ENCODE measurements around the gene CCDC33.
"Not testable (repeated sequence)": the region's sequence is repeated elsewhere in the genome, so short reads cannot be mapped to it uniquely, and the experiment has no call there.

The CCDC33 gene

GRCh38 chr15:74334127-74334526 is 98.0 kb downstream of the CCDC33 start:
- no peak for DNase-seq (ENCODE audit: low read depth)

- no peak for DNase-seq (ENCODE audit: low read depth)
These were observed 99.3 kb downstream of the CCDC33 start for GRCh38 chr15:74335396-74335795.

GRCh38 chr15:74336061-74337005 is 100.2 kb downstream of the CCDC33 start:
- no peak for DNase-seq (ENCODE audit: low read depth)

- DNase-seq (ENCODE audit: low read depth) = no peak
These were observed 101.0 kb downstream of the CCDC33 start for GRCh38 chr15:74337146-74337545.

GRCh38 chr15:74337607-74338211 is 101.6 kb downstream of the CCDC33 start:
- DNase-seq (ENCODE audit: low read depth) = no peak

- no peak for DNase-seq (ENCODE audit: low read depth)
These were observed 102.5 kb downstream of the CCDC33 start for GRCh38 chr15:74338676-74339075.

GRCh38 chr15:74339371-74339770 is 103.2 kb downstream of the CCDC33 start:
- DNase-seq (ENCODE audit: low read depth) = no peak

GRCh38 chr15:74340150-74340549 is 104.0 kb downstream of the CCDC33 start:
- DNase-seq (ENCODE audit: low read depth) = no peak

GRCh38 chr15:74343127-74343796 is 107.1 kb downstream of the CCDC33 start:
- no peak for DNase-seq (ENCODE audit: low read depth)

- no peak for DNase-seq (ENCODE audit: low read depth)
These were observed 107.6 kb downstream of the CCDC33 start for GRCh38 chr15:74343797-74344127.

- DNase-seq (ENCODE audit: low read depth) = no peak
These were observed 108.9 kb downstream of the CCDC33 start for GRCh38 chr15:74345051-74345450.

- no peak for DNase-seq (ENCODE audit: low read depth)
These were observed 111.7 kb downstream of the CCDC33 start for GRCh38 chr15:74347757-74348250.

- DNase-seq (ENCODE audit: low read depth) = no peak
These were observed 113.2 kb downstream of the CCDC33 start for GRCh38 chr15:74349241-74349778.

- DNase-seq (ENCODE audit: low read depth) = no peak
These were observed 114.5 kb downstream of the CCDC33 start for GRCh38 chr15:74350295-74351275.

- no peak for DNase-seq (ENCODE audit: low read depth)
These were observed 115.5 kb downstream of the CCDC33 start for GRCh38 chr15:74351670-74352069.

GRCh38 chr15:74352393-74352910 is 116.3 kb downstream of the CCDC33 start:
- no peak for DNase-seq (ENCODE audit: low read depth)

GRCh38 chr15:74353992-74354391 is 117.9 kb downstream of the CCDC33 start:
- DNase-seq (ENCODE audit: low read depth) = not testable (repeated sequence)

- DNase-seq (ENCODE audit: low read depth) = not testable (repeated sequence)
These were observed 119.9 kb downstream of the CCDC33 start for GRCh38 chr15:74356050-74356449.

GRCh38 chr15:74357514-74357913 is 121.4 kb downstream of the CCDC33 start:
- DNase-seq (ENCODE audit: low read depth) = not testable (repeated sequence)

GRCh38 chr15:74359376-74359775 is 123.2 kb downstream of the CCDC33 start:
- not testable (repeated sequence) for DNase-seq (ENCODE audit: low read depth)

- DNase-seq (ENCODE audit: low read depth) = not testable (repeated sequence)
These were observed 124.7 kb downstream of the CCDC33 start for GRCh38 chr15:74360855-74361254.

All from fibroblast of the conjunctiva (primary cell).